ENCODE data around the gene UNC13A. TPM values are rescaled to one million over a fixed set of nuclear protein-coding genes. Genes with fewer than 3 reads are reported as not detected.

Gene UNC13A
- polyA plus RNA-seq, 1 of the 3 experiments (the other 2 are of a cell fraction), result 0.38 TPM

GRCh38 chr19:17602872-17603510 is 85.2 kb downstream of the UNC13A start:
- POLR2A ChIA-PET, result no interaction called here
- H3K4me2 ChIP-seq, result no peak overlapping the region
- H3K79me2 ChIP-seq (ENCODE audit: insufficient read depth), result no peaks in the 10 kb centered on the region
- TF ChIP-seq CTCF (IDR thresholded peaks at IDR 0.05) (no peak), FOXJ3 (CRISPR knock-in tag; IDR thresholded peaks at IDR 0.05) (no peak), MEF2A (IDR thresholded peaks at IDR 0.05; ENCODE audit: borderline replicate concordance, low read depth) (no peak), MXI1 (IDR thresholded peaks at IDR 0.05; ENCODE audit: low read depth, low read length) (no peak), ELF1 (IDR thresholded peaks at IDR 0.05) (no peak), RXRA (IDR thresholded peaks at IDR 0.05; ENCODE audit: borderline replicate concordance, low read depth) (no peak), RAD21 (IDR thresholded peaks at IDR 0.05; ENCODE audit: low read length) (no peak), GATA2 (CRISPR knock-in tag; IDR thresholded peaks at IDR 0.05) (no peak), YY1 (IDR thresholded peaks at IDR 0.05; ENCODE audit: low read depth) (no peak), JUND (IDR thresholded peaks at IDR 0.05) (no peak), SIN3A (IDR thresholded peaks at IDR 0.05; ENCODE audit: borderline replicate concordance, low read depth, low read length) (no peak), FOSL2 (IDR thresholded peaks at IDR 0.05; ENCODE audit: borderline replicate concordance, low read depth) (no peak), EP300 (IDR thresholded peaks at IDR 0.05; ENCODE audit: borderline replicate concordance in 1 of 2, low read depth in 1 of 2, low read length in 1 of 2) (no peak), SMC3 (IDR thresholded peaks at IDR 0.05; ENCODE audit: low read depth, low read length) (no peak), EZH2phosphoT487 (IDR thresholded peaks at IDR 0.05; ENCODE audit: borderline replicate concordance, low read depth) (no peak), USF1 (IDR thresholded peaks at IDR 0.05; ENCODE audit: borderline replicate concordance, low read depth) (no peak)
- H2AFZ ChIP-seq (ENCODE audit: low read depth), result no peak overlapping the region
- CTCF ChIA-PET, result interaction anchor here (0.6 to 1.7 kb wide), 7 partner anchors 14 to 257 kb away, joined by 3 to 4 read pairs (median 3); partner anchors contain the start of gene RPL18A
- H3K27me3 ChIP-seq (ENCODE audit: insufficient read depth), result peaks cover 40% of the 10 kb centered on the region; the same call in 1 of the 2 replicates
- H4K20me1 ChIP-seq (ENCODE audit: insufficient read depth), result no peaks in the 10 kb centered on the region
- H3K9me2 ChIP-seq, result no peaks in the 10 kb centered on the region
- no peak for DNase-seq
- H3K9me3 ChIP-seq, result no peaks in the 10 kb centered on the region
- no peaks in the 10 kb centered on the region for H3F3A ChIP-seq (replicated peaks; ENCODE audit: insufficient read depth)
- no peaks in the 10 kb centered on the region for H3K36me3 ChIP-seq (replicated peaks in 1 of 2; ENCODE audit: control insufficient read depth in 1 of 2, insufficient read depth in 2 of 2, low read length in 1 of 2)
- H3K9ac ChIP-seq, result no peak overlapping the region
- H3K4me1 ChIP-seq (ENCODE audit: control insufficient read depth in 1 of 2, insufficient read depth in 2 of 2, low read depth in 1 of 2, low read length in 1 of 2), result peaks cover 0 to 14% of the 10 kb centered on the region in 2 experiments; a peak in 1 of 4 replicates
- WGBS (ENCODE audit: low lambda C conversion rate), result 56% methylated on average over 7 of the region's 7 CpGs
- H3K27ac ChIP-seq (ENCODE audit: low read depth in 2 of 2, low read length in 1 of 2), result no peak overlapping the region
- no peak overlapping the region for H3K4me3 ChIP-seq (ENCODE audit: low read depth in 2 of 2, low read length in 1 of 2)

GRCh38 chr19:17602217-17602616 is 85.9 kb downstream of the UNC13A start:
- no peak overlapping the region for H2AFZ ChIP-seq (ENCODE audit: low read depth)
- no peaks in the 10 kb centered on the region for H4K20me1 ChIP-seq (ENCODE audit: insufficient read depth)
- no peak for DNase-seq
- H3K4me2 ChIP-seq, result no peak overlapping the region
- no peak overlapping the region for H3K9ac ChIP-seq
- no peak overlapping the region for H3K4me3 ChIP-seq (ENCODE audit: low read depth in 2 of 2, low read length in 1 of 2)
- H3K9me3 ChIP-seq, result no peaks in the 10 kb centered on the region
- peaks cover 0 to 14% of the 10 kb centered on the region in 2 experiments; a peak in 1 of 4 replicates for H3K4me1 ChIP-seq (ENCODE audit: control insufficient read depth in 1 of 2, insufficient read depth in 2 of 2, low read depth in 1 of 2, low read length in 1 of 2)
- H3K9me2 ChIP-seq, result no peaks in the 10 kb centered on the region
- CTCF ChIA-PET, result no interaction called here
- H3K27me3 ChIP-seq (ENCODE audit: insufficient read depth), result peaks cover 40% of the 10 kb centered on the region; the same call in 1 of the 2 replicates
- H3K79me2 ChIP-seq (ENCODE audit: insufficient read depth), result no peaks in the 10 kb centered on the region
- POLR2A ChIA-PET, result no interaction called here
- H3K27ac ChIP-seq (ENCODE audit: low read depth in 2 of 2, low read length in 1 of 2), result no peak overlapping the region
- no peaks in the 10 kb centered on the region for H3F3A ChIP-seq (replicated peaks; ENCODE audit: insufficient read depth)
- H3K36me3 ChIP-seq (replicated peaks in 1 of 2; ENCODE audit: control insufficient read depth in 1 of 2, insufficient read depth in 2 of 2, low read length in 1 of 2), result no peaks in the 10 kb centered on the region
- 24% methylated on average over 8 of the region's 8 CpGs for WGBS (ENCODE audit: low lambda C conversion rate)
- no peak for TF ChIP-seq RAD21 (IDR thresholded peaks at IDR 0.05; ENCODE audit: low read length)
- TF ChIP-seq FOSL2 (IDR thresholded peaks at IDR 0.05; ENCODE audit: borderline replicate concordance, low read depth), result no peak
- TF ChIP-seq EP300 (IDR thresholded peaks at IDR 0.05; ENCODE audit: borderline replicate concordance in 1 of 2, low read depth in 1 of 2, low read length in 1 of 2), result no peak
- TF ChIP-seq POLR2AphosphoS5 (IDR thresholded peaks at IDR 0.05; ENCODE audit: low read depth, low read length), result no peak
- TF ChIP-seq YY1 (IDR thresholded peaks at IDR 0.05; ENCODE audit: low read depth), result no peak
- no peak for TF ChIP-seq REST (IDR thresholded peaks at IDR 0.05; ENCODE audit: low read depth, low read length)
- TF ChIP-seq TCF12 (IDR thresholded peaks at IDR 0.05), result no peak
- TF ChIP-seq GABPA (IDR thresholded peaks at IDR 0.05; ENCODE audit: low read depth), result no peak
